Hematopoietic multipotent progenitor cell treated with erythropoietin and hydrocortisone succinate and interleukin-3 and kit ligand, for 6 days (in vitro differentiated cells): ENCODE data around the gene MOCS1.

Source experiments
- DNase-seq: peaks from one replicate; pipeline ENCODE4 v3.0.0-alpha.2; 2015

MOCS1 gene

DNA sequence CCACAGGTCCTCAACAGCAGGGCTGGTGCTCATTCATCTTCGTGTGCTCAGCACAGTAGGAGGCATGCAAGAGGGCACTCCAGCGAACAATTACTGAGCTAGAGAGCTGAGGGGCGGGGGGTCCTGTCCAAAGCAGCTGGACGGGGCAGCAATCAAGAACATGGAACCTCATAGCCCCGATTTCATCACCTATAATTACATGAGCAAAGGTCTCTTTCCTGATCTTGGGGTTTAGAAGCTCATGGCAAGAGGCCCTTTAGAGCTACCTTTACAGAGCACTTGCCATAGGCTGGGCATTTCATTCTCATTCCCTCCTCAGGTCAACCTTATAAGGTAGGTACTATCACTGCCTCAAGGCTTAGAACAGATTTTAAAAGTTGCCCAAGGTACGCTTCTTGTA lies 10.4 kb downstream of the MOCS1 start:
- no peak for DNase-seq

DNA sequence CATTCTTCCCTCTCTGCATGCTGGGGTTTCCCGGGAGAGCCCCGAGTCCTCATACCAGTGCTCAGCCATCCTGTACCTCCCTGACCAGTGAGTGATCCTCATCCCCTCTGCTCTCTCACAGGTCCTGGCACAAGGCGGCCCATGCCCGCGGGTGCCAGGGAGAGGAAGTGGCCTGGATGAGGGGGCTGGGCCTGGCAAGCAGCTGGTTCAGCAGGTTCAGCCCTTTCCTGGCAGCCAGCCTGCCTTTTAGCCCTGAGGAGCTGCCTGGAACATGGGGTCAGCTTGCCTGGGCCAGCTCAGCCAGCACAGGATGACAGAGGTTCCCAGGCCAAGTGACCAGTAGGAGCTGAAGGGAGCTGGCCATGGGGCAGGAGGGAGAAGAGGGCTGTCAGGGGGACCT lies 10.9 kb downstream of the MOCS1 start:
- no peak for DNase-seq

GRCh38 chr6:39922821-39923220 lies 11.4 kb downstream of the MOCS1 start:
- no peak for DNase-seq

DNA sequence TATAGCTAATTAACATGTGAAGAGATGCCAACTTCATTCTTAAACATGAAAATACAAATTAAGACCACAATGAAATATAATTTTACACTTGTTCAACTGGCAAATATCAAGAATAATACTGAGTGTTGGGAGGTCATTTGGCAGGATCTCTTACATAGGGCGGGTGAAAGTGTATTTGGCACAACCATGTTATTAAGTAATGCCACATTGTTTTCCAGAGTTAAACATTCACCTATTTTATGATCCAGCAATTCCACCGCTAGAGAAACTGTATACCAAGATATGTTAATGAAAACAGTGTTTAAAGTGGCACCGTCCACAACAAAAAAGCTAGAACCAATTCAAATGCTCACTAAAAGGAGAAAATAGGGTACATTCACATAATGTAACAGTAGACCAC lies 14.1 kb downstream of the MOCS1 start:
- DNase-seq, result no peak

DNA sequence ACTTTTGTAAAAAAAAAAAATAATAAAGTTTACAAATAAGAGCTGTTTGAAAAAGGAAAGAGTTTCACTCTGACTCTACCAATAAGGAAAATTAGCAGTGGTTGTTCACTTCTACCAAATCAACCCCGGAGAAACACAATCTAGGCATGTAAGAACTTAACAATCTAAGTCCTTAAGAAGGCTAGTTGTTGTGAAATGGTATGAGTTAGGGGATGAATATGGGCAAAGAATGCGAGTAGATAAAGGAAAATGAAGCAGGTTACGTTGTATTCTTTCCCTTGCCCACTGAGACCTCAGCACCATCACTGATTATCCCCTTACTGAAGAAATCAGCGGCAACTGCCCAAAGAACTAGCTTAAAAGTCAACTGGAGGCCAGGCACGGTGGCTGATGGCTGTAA lies 15.4 kb downstream of the MOCS1 start:
- DNase-seq, result no peak

- DNase-seq, result no peak
Observed at GRCh38 chr6:39917981-39918380, 16.3 kb downstream of the MOCS1 start.

- no peak for DNase-seq
Observed at GRCh38 chr6:39917329-39917728, 16.9 kb downstream of the MOCS1 start.

GRCh38 chr6:39915866-39916265 lies 18.4 kb downstream of the MOCS1 start:
- no peak for DNase-seq

GRCh38 chr6:39914239-39914638 lies 20.0 kb downstream of the MOCS1 start:
- DNase-seq, result no peak

- no peak for DNase-seq
Observed at GRCh38 chr6:39913391-39913916, 20.8 kb downstream of the MOCS1 start.

- DNase-seq, result no peak
Observed at GRCh38 chr6:39912446-39912845, 21.8 kb downstream of the MOCS1 start.

GRCh38 chr6:39911513-39912125 lies 22.6 kb downstream of the MOCS1 start:
- no peak for DNase-seq

DNA sequence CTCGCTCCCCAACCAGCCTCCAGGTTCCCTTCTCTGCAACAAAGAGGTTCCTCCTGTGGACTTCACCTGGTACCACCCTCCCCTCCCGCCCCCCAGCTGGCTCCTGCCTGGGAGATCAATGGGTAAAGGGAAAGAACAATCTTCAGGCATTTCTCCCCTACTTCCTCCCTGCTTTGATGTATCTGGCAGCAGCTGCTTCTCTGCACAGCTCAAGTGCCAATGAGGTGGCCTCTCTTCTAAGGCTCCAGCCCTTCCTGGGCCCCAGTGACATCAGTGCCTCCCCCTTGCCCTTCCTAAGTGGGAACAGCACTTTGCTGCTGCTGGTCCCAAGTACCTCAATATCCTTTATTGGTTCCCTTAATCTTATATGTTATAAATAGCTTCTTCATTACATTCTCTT lies 23.5 kb downstream of the MOCS1 start:
- DNase-seq, result no peak

- no peak for DNase-seq
Observed at GRCh38 chr6:39910164-39910563, 24.1 kb downstream of the MOCS1 start.

GRCh38 chr6:39909701-39910100 lies 24.6 kb downstream of the MOCS1 start:
- DNase-seq, result no peak

GRCh38 chr6:39908838-39909583 lies 25.3 kb downstream of the MOCS1 start:
- no peak for DNase-seq

DNA sequence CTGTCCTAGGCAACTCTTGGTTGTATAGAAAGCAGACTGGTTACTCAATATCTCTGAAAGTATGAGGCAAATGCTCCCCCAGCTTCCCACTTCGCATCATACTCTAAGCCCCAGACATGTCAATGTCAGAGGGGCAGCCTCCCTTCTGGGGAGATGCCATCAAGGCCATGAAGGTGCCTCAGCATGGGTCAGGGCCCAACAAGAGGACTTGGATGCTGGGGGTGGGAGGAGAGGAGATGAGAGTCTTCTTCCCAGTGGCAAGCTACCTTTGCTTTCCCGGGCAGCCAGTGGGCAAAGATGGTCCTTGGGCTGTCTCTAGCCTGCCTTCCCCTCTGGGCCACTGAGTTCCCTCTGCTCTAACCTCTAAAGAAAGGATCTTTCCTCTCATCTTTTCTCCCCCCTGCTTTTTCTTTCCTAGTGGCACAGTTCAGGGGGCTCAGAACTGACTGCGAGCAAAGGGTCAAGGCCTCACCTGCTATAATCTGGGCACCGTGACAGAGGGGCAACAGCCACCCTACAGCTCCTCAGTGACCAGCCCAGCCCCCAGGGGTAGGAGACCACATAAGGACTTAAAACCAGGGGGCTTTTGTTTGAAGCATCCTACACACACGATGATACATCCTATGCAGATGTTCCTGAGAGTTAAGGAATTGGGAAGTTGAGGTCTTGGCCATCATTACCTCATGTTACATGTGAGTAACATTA lies 26.2 kb downstream of the MOCS1 start:
- no peak for DNase-seq

- no peak for DNase-seq
Observed at GRCh38 chr6:39906318-39906761, 27.9 kb downstream of the MOCS1 start.

DNA sequence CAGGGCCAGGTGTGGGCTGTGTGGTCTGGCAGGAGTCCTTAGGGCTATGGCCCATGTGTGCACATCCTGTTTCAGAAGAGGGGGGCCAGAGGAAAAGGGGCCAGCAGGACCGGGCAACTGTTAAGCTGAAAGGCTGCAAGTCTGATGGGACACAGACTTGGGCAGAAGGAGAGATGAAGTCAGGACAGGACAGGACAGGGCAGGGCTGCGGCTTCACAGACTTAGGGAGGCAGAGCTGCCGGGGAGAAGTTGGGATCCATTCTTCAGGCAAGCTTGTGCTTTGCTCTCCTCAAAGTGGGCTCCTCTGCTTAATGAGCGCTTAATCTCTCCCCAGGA lies 28.7 kb downstream of the MOCS1 start:
- no peak for DNase-seq

- no peak for DNase-seq
Observed at GRCh38 chr6:39904946-39905639, 29.2 kb downstream of the MOCS1 start.

- DNase-seq, result no peak
Observed at GRCh38 chr6:39903656-39904055, 30.6 kb downstream of the MOCS1 start.

GRCh38 chr6:39902786-39903465 lies 31.3 kb downstream of the MOCS1 start:
- DNase-seq, result no peak

GRCh38 chr6:39902136-39902535 lies 32.1 kb downstream of the MOCS1 start:
- DNase-seq, result no peak
